Measurements from ENCODE around the gene OTC.

OTC gene

DNA sequence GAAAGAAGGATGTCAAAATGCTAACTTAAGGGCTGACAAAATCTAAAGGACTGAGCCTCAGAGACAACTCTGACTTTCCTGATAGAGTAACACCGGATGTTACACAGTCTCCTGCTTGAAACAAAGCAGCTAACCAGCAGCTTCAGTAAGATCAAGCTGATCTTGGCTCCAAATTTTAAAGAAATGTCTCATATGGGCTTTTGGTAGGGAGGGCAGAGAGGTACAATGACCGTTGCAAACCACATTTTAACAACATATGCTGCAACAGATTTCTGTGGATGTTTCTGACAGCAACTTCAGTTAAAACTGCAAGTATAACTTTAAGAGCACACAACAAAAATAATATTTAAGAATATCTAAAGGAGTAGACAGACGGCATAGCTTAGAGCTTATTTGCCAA lies 34.2 kb upstream of the OTC start:
- no peak for DNase-seq (ENCODE audit: extremely low read depth, low read depth)
- H3K4me3 ChIP-seq (replicated peaks; ENCODE audit: low read depth, low read length), result no peak overlapping the region
- TF ChIP-seq CTCF (IDR thresholded peaks at IDR 0.05; ENCODE audit: low read depth, low read length, missing control alignments), result no peak

GRCh38 chrX:38318606-38319005 lies 33.8 kb upstream of the OTC start:
- no peak for DNase-seq (ENCODE audit: extremely low read depth, low read depth)
- TF ChIP-seq CTCF (IDR thresholded peaks at IDR 0.05; ENCODE audit: low read depth, low read length, missing control alignments), result no peak
- no peak overlapping the region for H3K4me3 ChIP-seq (replicated peaks; ENCODE audit: low read depth, low read length)

DNA sequence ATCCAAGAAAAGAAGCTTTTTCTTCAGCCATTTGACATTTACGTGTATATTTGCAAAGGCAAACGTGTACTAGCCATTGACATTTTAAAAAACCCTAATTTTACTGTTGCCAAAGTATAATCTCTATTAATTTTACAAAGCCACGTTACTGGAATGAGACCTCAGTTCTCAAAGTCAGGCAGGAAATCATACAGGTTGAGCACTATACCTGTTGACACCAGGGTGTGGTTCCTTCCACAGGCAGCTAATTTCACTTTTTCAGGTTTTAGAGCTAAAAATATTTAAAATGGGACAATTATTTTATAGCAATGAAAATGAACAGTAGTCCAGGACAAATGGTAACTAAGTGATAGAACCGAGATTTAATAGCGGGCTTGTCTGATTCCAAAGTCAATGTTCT lies 31.6 kb upstream of the OTC start:
- no peak overlapping the region for H3K4me3 ChIP-seq (replicated peaks; ENCODE audit: low read depth, low read length)
- no peak for TF ChIP-seq CTCF (IDR thresholded peaks at IDR 0.05; ENCODE audit: low read depth, low read length, missing control alignments)
- DNase-seq (ENCODE audit: extremely low read depth, low read depth), result no peak

DNA sequence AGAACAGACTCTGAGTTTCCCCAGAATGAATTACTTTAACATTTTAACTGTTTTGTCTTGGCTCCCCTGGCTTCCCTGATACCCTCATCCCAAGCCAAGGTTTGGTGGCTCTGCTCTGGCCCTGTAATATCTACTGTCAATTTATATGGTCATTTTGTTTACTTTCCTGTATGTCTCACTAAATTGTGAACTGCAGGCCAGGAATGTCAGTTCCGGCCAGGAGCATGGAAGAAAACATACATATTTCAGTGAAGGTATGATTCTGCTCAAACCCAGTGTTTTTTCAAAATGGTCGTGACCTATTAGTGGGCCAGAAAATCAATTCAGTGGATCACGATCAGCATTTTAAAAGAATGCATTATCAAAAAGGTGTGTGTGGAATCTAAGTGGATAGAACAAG lies 26.3 kb upstream of the OTC start:
- no peak for TF ChIP-seq CTCF (IDR thresholded peaks at IDR 0.05; ENCODE audit: low read depth, low read length, missing control alignments)
- DNase-seq (ENCODE audit: extremely low read depth, low read depth), result no peak
- peak overlapping the region; percentile 61 for H3K4me3 ChIP-seq (replicated peaks; ENCODE audit: low read depth, low read length)

DNA sequence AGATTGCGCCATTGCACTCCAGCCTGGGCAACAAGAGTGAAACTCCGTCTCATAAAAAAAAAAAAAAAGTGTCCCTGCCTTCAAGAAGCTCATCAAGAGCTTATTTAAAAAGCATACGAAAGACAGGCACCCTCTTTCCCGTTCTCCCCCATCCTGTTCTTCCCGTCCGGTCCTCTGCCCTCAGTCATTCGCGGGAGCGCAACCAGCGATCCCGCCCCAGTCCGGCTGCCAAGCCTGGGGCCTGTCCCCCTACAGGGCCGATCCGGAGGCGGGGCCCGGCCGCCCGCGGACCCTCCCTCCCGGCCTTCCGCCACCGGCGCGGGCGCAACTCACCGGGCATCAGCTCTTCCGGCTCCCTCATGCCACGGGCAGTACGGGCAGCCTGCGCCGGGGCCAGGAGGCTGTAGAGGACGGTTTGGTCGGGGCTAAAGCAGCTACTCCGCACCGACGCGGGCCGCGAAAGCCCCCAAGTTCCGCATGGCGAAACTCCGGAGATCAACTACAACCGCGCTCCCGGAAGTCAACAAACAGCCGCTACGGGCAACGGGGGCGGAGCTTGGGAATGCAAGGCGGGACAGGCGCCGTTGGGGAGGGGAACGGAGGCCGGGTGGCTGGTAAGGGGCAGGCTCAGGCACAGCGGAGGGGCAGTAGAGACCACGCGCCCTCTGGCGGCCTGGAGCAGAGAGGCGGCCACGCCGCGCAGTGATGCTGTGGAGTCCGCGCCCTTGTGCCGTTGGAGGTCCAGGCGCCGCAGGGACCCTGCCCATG lies 25.2 kb upstream of the OTC start, which contains the start of gene RPGR:
Gene RPGR, minus strand, starts transcription at position 503 of the 768 bp plus-strand sequence. Its CDS starts 142 bp downstream, at position 361.
- peak within 1 kb of the TSS; percentile 61 for H3K4me3 ChIP-seq (replicated peaks; ENCODE audit: low read depth, low read length)
- TF ChIP-seq CTCF (IDR thresholded peaks at IDR 0.05; ENCODE audit: low read depth, low read length, missing control alignments), result peak; percentile 70
- peak; percentile 69 for DNase-seq (ENCODE audit: extremely low read depth, low read depth)

DNA sequence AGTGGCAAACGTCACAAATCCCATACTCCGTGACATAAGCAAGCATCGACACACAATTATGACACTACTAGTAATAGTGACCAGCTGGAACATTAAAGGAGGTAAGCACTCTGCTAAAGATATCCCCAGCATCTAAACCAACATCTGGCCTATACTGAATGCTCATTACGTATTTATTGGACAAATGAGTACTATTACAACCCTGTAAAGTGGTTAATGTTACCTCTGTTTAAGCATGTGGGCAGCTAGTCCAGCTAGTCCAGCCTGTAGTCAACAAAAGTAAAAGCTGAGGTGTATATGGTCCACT lies 24.7 kb upstream of the OTC start:
- no peak for TF ChIP-seq CTCF (IDR thresholded peaks at IDR 0.05; ENCODE audit: low read depth, low read length, missing control alignments)
- no peak for DNase-seq (ENCODE audit: extremely low read depth, low read depth)
- peak overlapping the region; percentile 61 for H3K4me3 ChIP-seq (replicated peaks; ENCODE audit: low read depth, low read length)

DNA sequence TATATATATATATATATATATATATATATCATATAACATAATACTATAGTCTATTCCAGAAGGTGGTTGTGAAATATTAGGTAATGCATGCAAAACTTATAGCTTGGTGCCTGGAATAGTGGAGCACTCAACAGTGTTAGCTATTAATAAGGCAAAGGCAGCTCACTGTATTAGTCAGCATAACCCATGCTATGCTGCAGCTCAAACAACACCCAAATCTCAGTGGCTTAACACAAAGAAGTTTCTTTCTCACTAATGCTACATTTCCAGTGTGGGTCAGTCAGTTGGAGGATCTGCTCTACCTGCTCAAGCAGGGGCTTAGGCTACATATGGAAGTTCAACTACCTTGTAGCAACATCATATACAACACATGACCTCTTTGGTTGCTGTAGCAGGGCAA lies 19.9 kb upstream of the OTC start:
- DNase-seq (ENCODE audit: extremely low read depth, low read depth), result no peak
- H3K4me3 ChIP-seq (replicated peaks; ENCODE audit: low read depth, low read length), result no peak overlapping the region
- no peak for TF ChIP-seq CTCF (IDR thresholded peaks at IDR 0.05; ENCODE audit: low read depth, low read length, missing control alignments)

All from HFF-Myc (cell line).